DOHH2 (cell line): ENCODE measurements around the gene DCLK1.
"Not testable (repeated sequence)": the region's sequence is repeated elsewhere in the genome, so short reads cannot be mapped to it uniquely, and the experiment has no call there.

Experiments
- H3F3A ChIP-seq: fragments of 200-600 bp; sonication (generic), shearing (Covaris generic); 2 replicates; pipeline ENCODE4 v1.6.0; 2016; ENCODE audit warnings: antibody characterized with exemption, mild to moderate bottlenecking; ENCODE audit not compliant: control insufficient read depth, insufficient read depth
- H3K27ac ChIP-seq: fragments of 200-600 bp; sonication (generic); 2 replicates; pipeline ENCODE4 v1.5.1; 2014; ENCODE audit warnings: low read depth, mild to moderate bottlenecking, low read length, moderate library complexity
- H3K27me3 ChIP-seq: fragments of 200-600 bp; sonication (generic); 2 replicates; pipeline ENCODE4 v1.6.1; 2014; ENCODE audit warnings: mild to moderate bottlenecking, low read length, mixed read lengths; ENCODE audit not compliant: control insufficient read depth
- H3K36me3 ChIP-seq: fragments of 200-600 bp; sonication (generic); 2 replicates; pipeline ENCODE4 v1.6.1; 2014; ENCODE audit warnings: mild to moderate bottlenecking, low read length, moderate library complexity, mixed read lengths; ENCODE audit not compliant: control insufficient read depth
- H3K4me1 ChIP-seq: fragments of 200-600 bp; sonication (generic); 2 replicates; pipeline ENCODE4 v1.6.1; 2014; ENCODE audit warnings: mild to moderate bottlenecking, low read length, mixed read lengths; ENCODE audit not compliant: control insufficient read depth
- H3K4me2 ChIP-seq: fragments of 200-600 bp; sonication (generic); 2 replicates; pipeline ENCODE4 v1.6.0; 2014; ENCODE audit warnings: mild to moderate bottlenecking, low read length, moderate library complexity
- H3K4me3 ChIP-seq: fragments of 200-600 bp; sonication (generic); 2 replicates; pipeline ENCODE4 v1.5.1; 2014; ENCODE audit warnings: mild to moderate bottlenecking, low read length, mixed read lengths
- H3K79me2 ChIP-seq: fragments of 200-600 bp; sonication (generic); 2 replicates; pipeline ENCODE4 v1.6.1; 2014; ENCODE audit warnings: mild to moderate bottlenecking, low read length, mixed read lengths; ENCODE audit not compliant: control insufficient read depth
- H3K9me2 ChIP-seq: fragments of 200-600 bp; sonication (generic); replicated peaks from 2 replicates; pipeline ENCODE4 v1.6.1; 2014; ENCODE audit warnings: mild to moderate bottlenecking, low read length, mixed read lengths; ENCODE audit not compliant: control insufficient read depth
- H3K9me3 ChIP-seq: fragments of 200-600 bp; sonication (generic); 2 replicates; pipeline ENCODE4 v1.6.1; 2014; ENCODE audit warnings: antibody characterized with exemption, low read length, mixed read lengths; ENCODE audit not compliant: control insufficient read depth, insufficient read depth
- H4K20me1 ChIP-seq: fragments of 200-600 bp; sonication (generic); 2 replicates; pipeline ENCODE4 v1.6.0; 2014; ENCODE audit warnings: low read depth, mild to moderate bottlenecking, antibody characterized with exemption, low read length, moderate library complexity; ENCODE audit not compliant: control insufficient read depth, insufficient read depth
- CTCF ChIP-seq: fragments of 200-600 bp; sonication (generic); IDR thresholded peaks from one replicate; pipeline ENCODE4 v1.5.1; 2014; ENCODE audit warnings: antibody characterized with exemption, mild to moderate bottlenecking, low read depth, low read length; ENCODE audit not compliant: poor library complexity, severe bottlenecking
- EZH2phosphoT487 ChIP-seq: fragments of 200-600 bp; sonication (generic); IDR thresholded peaks from 2 replicates; pipeline ENCODE4 v1.6.1; 2017; ENCODE audit warnings: borderline replicate concordance, mild to moderate bottlenecking, antibody characterized with exemption, low read length, moderate library complexity, mixed read lengths

The DCLK1 gene

DNA sequence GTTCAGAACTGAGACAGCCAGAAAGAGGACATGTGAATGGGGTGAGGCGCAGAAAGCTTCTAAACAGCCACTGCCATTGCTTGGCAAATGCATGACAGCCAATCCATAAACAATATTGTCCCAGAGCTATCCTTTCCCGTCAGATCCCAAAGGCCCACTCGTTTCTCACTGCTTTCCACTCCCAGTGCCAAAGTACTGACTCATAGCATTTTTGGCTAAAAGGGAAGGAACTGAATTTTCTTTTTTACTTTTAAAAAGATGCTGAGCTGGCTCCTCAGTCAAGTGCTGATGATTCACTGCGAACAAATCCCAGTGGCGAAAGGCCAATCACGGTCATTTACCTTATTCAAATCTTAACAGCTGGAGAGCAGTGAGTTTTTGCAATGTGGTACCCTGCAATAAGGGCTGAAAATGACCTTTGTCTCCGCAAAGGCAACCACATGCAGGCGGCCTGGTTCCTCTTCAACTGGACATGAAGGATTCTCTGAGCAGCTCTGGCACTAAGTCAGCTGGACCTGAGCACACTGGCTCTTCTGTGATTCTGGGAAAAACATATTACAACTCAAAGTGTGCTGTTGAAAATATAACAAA, 151.7 kb downstream of the DCLK1 start:
- Histone ChIP-seq H3K4me3 (no peak overlapping the region), H3K27ac (no peak overlapping the region), H3K4me1 (no peaks in the 10 kb centered on the region), H3K9me2 (no peaks in the 10 kb centered on the region), H3K27me3 (no peaks in the 10 kb centered on the region), H4K20me1 (no peaks in the 10 kb centered on the region), H3F3A (no peaks in the 10 kb centered on the region), H3K9me3 (no peaks in the 10 kb centered on the region), H3K4me2 (no peak overlapping the region), H3K36me3 (no peaks in the 10 kb centered on the region), H3K79me2 (no peaks in the 10 kb centered on the region)
- TF ChIP-seq EZH2phosphoT487 = no peak

DNA sequence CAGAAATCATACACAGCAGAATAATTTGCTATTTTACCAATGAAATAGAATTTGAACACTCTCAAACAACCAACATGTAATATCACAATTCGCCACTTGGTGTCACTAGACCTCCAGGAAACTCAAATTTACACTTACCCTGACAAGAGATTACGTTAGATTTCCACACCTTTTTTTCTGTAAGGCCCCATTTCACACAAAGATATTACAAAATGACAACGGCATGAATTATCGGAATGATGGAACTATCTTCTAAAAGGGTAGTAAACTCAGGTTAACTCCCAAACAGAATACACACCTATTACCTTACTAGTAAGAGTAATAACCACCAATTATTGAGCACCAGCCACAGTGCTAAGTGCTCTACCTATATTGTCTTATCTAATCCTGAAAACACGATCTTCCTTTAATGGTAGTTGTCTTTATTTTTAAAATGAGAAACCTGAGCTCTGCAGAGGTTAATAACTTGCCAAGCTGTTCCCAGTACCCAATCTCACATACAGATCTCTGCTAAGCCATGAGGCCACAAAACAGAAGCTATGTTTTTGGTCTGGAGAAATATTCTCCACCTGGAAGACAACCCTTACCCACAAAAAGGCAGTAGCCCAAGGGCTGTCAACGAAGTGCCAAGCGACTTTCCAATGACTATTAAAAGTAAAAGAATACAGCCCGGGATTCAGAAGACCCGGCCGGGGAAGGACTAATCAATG, 152.4 kb downstream of the DCLK1 start:
- Histone ChIP-seq H3K4me2 (no peak overlapping the region), H3F3A (no peaks in the 10 kb centered on the region), H3K36me3 (no peaks in the 10 kb centered on the region), H3K9me2 (no peaks in the 10 kb centered on the region), H3K79me2 (no peaks in the 10 kb centered on the region), H3K27me3 (no peaks in the 10 kb centered on the region), H4K20me1 (no peaks in the 10 kb centered on the region), H3K27ac (no peak overlapping the region), H3K4me1 (no peaks in the 10 kb centered on the region), H3K4me3 (no peak overlapping the region), H3K9me3 (no peaks in the 10 kb centered on the region)
- TF ChIP-seq CTCF = peak; percentile 81
- TF ChIP-seq EZH2phosphoT487 = no peak

GRCh38 chr13:35977060-35977459, 154.1 kb downstream of the DCLK1 start:
- Histone ChIP-seq H3K36me3 (no peaks in the 10 kb centered on the region), H3K4me2 (no peak overlapping the region), H3K27ac (no peak overlapping the region), H3K79me2 (no peaks in the 10 kb centered on the region), H3K27me3 (no peaks in the 10 kb centered on the region), H3K4me1 (no peaks in the 10 kb centered on the region), H4K20me1 (no peaks in the 10 kb centered on the region), H3K9me3 (no peaks in the 10 kb centered on the region), H3K9me2 (no peaks in the 10 kb centered on the region), H3K4me3 (no peak overlapping the region), H3F3A (no peaks in the 10 kb centered on the region)
- TF ChIP-seq CTCF = no peak
- no peak for TF ChIP-seq EZH2phosphoT487

- Histone ChIP-seq H3K9me2 (no peaks in the 10 kb centered on the region), H3F3A (no peaks in the 10 kb centered on the region), H4K20me1 (no peaks in the 10 kb centered on the region), H3K4me2 (no peak overlapping the region), H3K4me3 (no peak overlapping the region), H3K79me2 (no peaks in the 10 kb centered on the region), H3K9me3 (no peaks in the 10 kb centered on the region), H3K4me1 (no peaks in the 10 kb centered on the region), H3K27ac (no peak overlapping the region), H3K36me3 (no peaks in the 10 kb centered on the region), H3K27me3 (no peaks in the 10 kb centered on the region)
- no peak for TF ChIP-seq EZH2phosphoT487
- TF ChIP-seq CTCF = no peak
These were observed 155.1 kb downstream of the DCLK1 start for GRCh38 chr13:35976126-35976525.

DNA sequence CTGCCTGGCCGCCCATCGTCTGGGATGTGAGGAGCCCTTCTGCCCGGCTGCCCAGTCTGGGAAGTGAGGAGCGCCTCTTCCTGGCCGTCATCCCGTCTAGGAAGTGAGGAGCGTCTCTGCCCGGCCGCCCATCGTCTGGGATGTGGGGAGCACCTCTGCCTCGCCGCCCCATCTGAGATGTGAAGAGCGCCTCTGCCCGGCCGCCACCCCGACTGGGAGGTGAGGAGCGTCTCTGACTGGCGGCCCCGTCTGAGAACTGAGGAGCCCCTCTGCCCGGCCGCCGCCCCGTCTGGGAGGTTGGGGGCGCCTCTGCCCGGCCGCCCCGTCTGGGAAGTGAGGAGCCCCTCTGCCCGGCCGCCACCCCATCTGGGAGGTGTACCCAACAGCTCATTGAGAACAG, 164.2 kb downstream of the DCLK1 start:
- H3K79me2 ChIP-seq, H3K4me1 ChIP-seq, H3K36me3 ChIP-seq, H3K9me3 ChIP-seq, H3F3A ChIP-seq, H4K20me1 ChIP-seq, H3K27ac ChIP-seq, H3K4me2 ChIP-seq, H3K4me3 ChIP-seq, H3K9me2 ChIP-seq, H3K27me3 ChIP-seq: not testable (repeated sequence)
